ENCODE results near the gene MYO1D.

DNA sequence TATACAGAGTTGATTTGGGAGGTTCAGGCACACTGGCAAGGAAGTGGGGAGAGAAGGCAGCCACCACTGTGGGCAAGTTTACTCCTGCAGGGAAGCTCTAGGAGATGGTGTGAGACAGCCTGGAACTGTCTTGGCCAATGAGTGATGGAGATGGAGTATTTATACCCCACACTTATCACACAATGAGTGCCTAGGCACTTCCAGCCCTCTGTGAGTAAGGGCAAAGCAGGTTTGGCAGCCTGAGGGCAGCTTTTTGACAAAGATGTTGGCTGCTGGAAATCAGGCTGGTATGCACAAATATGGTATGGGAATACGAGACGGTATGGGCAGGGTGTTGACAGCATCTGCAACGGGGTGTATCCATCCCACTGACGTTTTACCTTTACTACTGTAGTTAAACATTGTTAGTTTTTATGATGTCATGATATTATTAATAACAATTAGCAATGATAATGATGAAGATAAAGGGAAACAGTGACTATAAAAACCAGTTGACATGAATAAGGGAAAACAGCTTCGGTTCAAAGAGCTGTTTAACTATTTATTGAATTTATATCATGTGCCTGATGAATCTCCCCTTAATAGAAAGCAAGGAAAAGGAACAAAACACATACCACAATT lies 240.2 kb downstream of the MYO1D start:
- no peak for TF ChIP-seq CTCF (CRISPR knock-in tag; IDR thresholded peaks at IDR 0.05)
- TF ChIP-seq KDM5A (IDR thresholded peaks at IDR 0.05; ENCODE audit: borderline replicate concordance, low read length) = no peak
- no peak for TF ChIP-seq MAX (IDR thresholded peaks at IDR 0.05)
- no peak for TF ChIP-seq UBTF (CRISPR knock-in tag; IDR thresholded peaks at IDR 0.05)
- TF ChIP-seq, protein P1, sequence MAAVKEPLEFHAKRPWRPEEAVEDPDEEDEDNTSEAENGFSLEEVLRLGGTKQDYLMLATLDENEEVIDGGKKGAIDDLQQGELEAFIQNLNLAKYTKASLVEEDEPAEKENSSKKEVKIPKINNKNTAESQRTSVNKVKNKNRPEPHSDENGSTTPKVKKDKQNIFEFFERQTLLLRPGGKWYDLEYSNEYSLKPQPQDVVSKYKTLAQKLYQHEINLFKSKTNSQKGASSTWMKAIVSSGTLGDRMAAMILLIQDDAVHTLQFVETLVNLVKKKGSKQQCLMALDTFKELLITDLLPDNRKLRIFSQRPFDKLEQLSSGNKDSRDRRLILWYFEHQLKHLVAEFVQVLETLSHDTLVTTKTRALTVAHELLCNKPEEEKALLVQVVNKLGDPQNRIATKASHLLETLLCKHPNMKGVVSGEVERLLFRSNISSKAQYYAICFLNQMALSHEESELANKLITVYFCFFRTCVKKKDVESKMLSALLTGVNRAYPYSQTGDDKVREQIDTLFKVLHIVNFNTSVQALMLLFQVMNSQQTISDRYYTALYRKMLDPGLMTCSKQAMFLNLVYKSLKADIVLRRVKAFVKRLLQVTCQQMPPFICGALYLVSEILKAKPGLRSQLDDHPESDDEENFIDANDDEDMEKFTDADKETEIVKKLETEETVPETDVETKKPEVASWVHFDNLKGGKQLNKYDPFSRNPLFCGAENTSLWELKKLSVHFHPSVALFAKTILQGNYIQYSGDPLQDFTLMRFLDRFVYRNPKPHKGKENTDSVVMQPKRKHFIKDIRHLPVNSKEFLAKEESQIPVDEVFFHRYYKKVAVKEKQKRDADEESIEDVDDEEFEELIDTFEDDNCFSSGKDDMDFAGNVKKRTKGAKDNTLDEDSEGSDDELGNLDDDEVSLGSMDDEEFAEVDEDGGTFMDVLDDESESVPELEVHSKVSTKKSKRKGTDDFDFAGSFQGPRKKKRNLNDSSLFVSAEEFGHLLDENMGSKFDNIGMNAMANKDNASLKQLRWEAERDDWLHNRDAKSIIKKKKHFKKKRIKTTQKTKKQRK (IDR thresholded peaks at IDR 0.05; ENCODE audit: low read length) = no peak

All from HepG2 (cell line).